DMS 273 (cell line): ENCODE measurements around the gene CYP2F1.
"Not testable (repeated sequence)": the region's sequence is repeated elsewhere in the genome, so short reads cannot be mapped to it uniquely, and the experiment has no call there.

Experiments used
- DNase-seq: peaks from one replicate; lab custom pipeline; 2025; ENCODE audit not compliant: unreplicated experiment; lab: John Stamatoyannopoulos, UW

Gene CYP2F1, protein sequence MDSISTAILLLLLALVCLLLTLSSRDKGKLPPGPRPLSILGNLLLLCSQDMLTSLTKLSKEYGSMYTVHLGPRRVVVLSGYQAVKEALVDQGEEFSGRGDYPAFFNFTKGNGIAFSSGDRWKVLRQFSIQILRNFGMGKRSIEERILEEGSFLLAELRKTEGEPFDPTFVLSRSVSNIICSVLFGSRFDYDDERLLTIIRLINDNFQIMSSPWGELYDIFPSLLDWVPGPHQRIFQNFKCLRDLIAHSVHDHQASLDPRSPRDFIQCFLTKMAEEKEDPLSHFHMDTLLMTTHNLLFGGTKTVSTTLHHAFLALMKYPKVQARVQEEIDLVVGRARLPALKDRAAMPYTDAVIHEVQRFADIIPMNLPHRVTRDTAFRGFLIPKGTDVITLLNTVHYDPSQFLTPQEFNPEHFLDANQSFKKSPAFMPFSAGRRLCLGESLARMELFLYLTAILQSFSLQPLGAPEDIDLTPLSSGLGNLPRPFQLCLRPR

DNA sequence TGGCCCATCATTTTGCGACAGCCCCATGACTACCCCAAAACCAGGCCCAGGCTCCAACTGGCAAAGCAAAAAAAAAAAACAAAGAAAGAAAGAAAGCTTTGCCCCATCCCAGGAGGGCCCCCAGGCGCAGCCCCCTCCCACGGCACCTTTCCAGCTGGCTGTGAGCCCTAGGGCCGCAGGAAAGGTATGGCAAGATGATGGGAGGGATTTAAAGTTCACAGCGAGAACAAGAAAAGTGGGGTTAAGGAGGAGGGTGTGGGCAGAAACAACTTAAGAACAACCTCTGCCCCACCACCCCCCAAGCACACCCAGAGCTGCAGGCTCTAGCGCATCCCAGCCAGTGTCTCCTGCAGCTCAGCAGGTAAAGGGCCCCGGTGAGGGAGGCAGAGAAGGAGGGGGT is at the start of gene CYP2F1:
CYP2F1 (plus strand) TSS at position 301 of the 400 bp plus-strand sequence. CDS start 1,757 bp downstream, outside the sequence.
- no peak for DNase-seq

DNA sequence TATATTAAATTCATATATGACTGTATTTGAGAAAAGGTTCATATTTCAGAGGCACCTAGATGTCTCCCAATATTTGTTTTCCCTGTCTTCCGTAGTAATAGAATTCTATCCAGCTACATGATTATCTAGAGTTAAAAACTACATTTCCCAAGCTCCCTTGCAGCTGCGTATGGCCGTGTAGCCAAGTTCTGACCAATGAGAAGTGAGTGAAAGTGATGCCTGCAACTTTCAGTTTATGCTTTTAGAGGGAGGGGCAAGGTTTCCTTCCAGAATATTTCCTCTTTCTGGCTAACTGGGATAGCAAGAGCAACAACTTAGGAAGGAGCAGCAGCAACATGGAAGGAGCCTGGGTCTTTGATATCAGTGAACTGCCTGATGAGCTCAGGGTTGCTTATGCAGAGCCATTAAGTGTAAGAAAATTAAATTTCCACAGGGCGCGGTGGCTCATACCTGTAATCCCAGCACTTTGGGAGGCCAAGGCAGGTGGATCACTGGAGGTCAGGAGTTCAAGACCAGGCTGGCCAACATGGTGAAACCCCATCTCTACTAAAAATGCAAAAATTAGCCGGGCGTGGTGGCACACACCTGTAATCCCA is 49.2 kb upstream of the CYP2F1 start:
- DNase-seq = peak; percentile 21

DNA sequence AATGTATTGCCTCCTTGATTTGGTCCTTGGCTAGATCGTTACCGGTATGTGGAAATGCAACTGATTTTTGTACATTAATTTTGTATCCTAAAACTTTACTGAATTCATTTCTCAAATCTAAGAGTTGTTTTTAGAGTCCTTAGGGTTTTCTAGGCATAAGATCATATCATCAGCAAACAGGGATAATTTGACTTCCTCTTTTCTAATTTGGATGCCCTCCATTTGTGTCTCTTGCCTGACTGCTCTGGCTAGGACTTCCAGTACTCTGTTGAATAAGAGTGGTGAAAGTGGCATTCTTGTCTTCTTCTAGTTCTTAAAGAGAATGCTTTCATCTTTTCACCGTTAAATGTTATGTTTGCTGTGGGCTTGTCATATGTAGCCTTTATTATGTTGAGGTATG is 37.9 kb upstream of the CYP2F1 start:
- DNase-seq = no peak

DNA sequence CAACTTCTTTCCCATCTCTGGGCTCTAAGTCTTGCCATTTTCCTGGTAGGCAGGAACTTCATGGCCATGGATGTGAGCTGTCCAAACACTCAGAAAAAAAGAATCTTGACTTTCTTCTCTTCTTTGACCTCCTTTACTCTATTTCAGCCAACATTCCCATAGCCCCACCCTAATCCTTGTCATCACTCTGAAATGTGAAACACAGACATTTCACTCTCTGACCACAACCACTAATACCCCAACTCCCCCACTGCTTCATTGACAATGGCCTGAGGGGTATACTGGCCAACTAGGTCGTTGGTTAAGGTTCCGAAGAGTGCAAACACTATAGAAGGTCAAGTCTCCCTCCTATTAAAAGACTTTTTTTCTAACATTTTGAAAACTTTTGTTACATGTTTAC is 30.7 kb upstream of the CYP2F1 start:
- DNase-seq = no peak

DNA sequence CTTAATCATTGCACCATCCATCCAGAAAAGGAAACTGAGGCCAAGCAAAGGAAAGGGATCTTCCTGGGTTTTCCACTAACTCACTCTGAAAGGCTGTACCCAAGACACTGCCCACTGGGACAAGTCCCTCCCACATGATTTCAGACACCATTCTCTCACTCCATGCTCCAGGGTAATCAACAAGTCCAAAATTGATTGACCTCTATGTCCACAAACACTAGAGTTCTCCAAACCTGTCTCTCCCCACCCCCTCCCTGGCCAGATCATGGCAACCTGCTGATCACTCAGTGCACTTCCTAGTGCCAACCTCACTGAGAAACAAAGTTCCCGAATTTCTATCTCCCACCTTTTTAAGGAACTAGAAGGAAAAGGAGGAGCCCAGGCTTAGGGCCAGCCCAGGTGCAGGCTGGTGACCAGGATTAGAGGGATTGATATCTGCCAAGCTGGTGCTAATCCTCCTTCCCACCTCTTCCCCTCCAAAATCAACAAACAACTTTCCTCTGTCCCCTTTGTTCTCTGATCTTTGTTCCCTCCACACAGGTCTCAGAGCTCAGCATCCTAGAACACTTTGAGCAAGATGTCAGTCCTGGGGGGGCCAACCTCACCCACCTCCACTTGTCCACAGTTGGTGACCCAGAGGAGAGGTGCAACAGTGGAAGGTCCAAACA is 28.4 kb upstream of the CYP2F1 start:
- DNase-seq = no peak

DNA sequence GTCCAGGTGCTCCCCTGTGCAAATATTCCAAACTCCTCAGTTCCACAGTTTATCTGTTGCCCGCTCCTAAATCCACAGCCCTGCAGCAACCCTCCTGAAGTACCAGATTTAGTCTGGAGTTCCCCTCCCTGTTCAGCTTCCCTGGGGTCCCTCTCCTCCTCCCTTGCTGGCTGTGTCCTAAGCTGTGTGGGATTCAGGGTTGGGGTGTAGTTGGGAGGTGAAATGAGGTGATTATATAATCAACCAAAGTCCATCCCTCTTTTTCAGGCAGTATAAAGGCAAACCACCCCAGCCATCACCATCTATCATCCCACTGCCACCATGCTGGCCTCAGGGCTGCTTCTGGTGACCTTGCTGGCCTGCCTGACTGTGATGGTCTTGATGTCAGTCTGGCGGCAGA is 26.1 kb upstream of the CYP2F1 start, which contains the start of gene CYP2A13:
CYP2A13 (plus strand) TSS at position 301 of the 400 bp plus-strand sequence; CDS start at position 322, 21 bp downstream.
- DNase-seq = no peak

DNA sequence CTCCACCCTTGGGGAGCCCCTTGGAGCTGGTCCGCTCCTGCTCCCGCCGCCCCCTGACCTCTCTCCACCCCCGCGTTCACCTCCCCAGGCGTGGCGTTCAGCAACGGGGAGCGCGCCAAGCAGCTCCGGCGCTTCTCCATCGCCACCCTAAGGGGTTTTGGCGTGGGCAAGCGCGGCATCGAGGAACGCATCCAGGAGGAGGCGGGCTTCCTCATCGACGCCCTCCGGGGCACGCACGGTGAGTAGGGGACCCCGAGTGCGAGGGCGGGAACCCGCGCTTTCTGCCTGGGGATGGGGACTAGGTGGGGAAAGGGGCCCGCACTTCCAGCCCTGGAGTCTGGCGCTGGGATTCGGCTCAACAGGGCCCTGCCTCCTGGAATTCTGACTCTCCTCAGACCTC is 24.3 kb upstream of the CYP2F1 start:
- no peak for DNase-seq

DNA sequence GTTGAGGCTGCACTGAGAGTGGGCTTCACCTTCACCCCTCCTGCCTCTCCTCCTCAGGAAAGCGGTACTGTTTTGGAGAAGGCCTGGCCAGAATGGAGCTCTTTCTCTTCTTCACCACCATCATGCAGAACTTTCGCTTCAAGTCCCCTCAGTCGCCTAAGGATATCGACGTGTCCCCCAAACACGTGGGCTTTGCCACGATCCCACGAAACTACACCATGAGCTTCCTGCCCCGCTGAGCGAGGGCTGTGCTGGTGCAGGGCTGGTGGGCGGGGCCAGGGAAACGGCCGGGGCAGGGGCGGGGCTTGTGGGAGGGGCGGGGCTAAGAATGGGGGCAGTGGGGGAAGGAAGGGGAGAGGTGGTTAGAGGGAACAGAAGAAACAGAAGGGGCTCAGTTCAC is 18.5 kb upstream of the CYP2F1 start:
- DNase-seq = no peak

DNA sequence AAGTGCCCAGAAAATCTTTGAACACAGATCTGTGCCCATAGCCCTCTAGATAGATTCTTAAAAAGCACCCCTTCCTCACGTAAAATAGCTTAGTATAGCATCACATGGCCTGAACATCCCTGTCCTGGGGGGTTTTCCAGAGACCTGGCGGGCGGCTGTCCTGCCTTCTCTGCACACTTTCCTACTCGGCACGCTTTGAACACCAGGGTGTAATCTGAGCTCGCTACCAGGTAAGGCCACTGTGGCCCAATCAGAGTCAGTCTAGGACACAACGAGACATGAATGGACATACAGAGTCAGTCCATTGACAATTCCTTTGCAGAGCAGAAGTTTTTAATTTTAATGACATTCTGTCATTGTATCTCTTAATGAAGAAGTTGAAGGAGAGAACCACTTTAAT is 17.9 kb upstream of the CYP2F1 start:
- no peak for DNase-seq

DNA sequence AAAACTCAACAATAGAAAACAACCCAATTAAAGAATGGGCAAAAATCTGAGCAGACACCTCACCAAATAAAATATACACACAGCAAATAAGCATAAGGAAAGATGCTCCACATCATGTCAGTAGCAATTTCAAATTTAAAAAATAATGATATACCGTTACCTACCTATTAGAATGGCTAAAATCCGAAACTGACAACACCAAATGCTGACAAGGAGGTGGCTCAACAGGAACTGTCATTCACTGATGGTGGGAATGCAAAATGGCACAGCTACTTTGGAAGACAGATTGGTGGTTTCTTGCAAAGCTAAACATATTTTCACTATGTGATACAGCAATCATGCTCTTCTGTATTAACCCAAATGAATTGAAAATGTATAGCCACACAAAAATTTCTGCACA is 16.9 kb upstream of the CYP2F1 start:
- no peak for DNase-seq

DNA sequence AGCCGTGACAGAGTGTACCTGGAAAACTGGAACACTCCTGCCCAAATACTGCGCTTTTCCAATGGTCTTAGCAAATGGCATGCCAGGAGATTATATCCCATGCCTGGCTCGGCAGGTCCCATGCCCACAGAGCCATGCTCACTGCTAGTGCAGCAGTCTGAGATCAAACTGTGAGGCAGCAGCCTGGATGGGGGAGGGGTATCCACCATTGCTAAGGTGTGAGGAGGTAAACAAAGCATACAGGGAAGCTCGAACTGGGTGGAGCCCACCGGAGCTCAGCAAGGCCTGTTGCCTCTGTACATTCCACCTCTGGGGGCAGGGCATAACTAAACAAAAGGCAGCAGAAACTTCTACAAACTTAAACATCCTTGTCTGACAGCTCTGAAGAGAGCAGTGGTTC is 15.5 kb upstream of the CYP2F1 start:
- no peak for DNase-seq

DNA sequence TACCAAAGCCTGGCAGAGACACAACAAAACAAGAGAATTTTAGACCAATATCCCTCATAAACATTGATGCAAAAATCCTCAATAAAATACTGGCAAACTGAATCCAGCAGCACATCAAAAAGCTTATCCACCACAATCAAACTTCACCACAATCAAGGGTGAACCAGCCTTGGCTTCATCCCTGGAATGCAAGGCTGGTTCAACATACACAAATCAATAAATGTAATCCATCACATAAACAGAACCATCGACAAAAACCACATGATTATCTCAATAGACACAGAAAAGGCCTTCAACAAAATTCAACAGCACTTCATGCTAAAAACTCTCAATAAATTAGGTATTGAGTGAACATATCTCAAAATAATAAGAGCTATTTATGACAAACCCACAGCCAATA is 12.0 kb upstream of the CYP2F1 start:
- DNase-seq = not testable (repeated sequence)

DNA sequence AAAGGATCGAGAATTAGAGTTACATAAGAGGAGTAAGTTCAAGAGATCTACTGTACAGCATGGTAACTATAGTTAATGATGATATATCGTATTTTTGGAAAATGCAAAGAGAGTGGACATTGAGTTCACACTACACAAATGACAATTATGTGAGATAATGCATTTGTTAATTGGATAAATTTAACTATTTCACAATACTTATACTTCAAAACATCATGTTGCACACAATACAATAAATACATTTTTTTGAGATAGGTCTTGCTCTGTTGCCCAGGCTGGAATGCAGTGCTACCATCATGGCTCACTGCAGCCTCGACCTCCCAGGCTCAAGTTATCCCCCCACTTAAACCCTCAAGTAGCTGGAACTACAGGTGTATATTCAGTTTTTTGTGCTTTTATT is 8.1 kb upstream of the CYP2F1 start:
- no peak for DNase-seq

DNA sequence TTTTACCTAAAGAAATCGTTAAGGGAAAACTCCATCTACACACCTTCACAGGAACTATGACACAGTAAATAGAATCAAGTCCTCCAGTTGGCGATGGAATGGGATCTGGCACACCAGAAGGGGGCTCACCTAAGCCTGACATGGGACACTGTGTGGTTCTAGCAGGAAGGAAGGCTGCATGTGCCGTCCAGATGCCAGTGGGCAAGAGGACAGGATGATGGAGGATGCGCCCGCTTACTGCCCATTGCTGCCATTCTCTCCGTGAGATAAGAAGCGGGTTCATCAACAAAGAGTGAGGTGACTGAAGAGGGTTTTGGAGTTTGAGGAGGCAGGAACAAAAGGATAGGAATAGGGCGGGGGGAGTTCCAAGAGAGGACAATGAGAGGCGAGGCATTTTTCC is 2.9 kb upstream of the CYP2F1 start:
- DNase-seq = no peak

DNA sequence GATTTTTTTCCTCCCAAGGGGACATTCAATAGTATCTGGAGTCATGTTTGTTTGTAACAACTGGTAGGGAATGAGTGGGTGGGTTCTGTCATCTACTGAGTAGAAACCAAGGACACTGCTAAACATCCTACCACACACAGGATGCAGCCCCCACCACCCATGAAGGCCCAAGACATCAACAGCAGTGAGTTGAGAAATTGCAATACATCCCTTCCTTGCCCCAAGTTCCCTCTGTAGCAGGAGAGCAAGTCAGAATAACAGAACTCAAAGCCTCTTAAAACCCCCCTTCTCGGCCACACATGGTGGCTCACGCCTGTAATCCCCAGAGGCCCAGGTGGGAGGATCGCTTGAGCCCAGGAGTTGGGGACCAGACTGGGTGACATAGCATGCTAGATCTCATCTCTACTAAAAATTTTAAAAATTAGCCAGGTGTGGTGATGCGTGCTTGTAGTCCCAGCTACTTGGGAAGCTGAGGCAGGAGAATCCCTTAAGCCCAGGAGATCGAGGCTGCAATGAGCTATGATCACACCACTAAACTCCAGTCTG is 2.4 kb upstream of the CYP2F1 start:
- no peak for DNase-seq

DNA sequence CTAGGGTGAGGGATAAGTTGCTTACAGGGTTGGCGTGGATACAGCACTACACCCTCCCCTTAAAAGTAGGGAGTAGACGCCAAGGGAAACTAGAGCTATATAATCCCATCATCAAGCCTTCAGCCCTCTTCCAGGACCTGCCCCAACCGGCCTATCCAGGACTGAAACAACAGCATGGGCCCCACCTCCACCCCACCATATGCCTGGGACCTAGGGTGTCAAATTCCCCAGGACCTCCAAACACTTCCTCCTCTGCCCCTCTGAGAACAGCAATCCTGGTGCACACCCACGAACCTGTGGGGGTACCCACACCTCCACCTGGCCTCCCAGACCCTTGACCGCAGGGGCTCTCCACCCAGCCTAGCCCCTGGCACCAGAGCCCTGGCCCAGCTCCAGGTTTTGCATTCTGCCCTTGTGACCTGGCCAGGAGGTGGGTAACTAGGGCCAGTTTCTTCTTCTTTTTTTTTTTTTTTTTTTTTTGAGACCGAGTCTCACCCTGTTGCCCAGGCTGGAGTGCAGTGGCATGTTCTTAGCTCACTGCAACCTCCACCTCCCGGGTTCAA is 1.4 kb upstream of the CYP2F1 start:
- DNase-seq = no peak

DNA sequence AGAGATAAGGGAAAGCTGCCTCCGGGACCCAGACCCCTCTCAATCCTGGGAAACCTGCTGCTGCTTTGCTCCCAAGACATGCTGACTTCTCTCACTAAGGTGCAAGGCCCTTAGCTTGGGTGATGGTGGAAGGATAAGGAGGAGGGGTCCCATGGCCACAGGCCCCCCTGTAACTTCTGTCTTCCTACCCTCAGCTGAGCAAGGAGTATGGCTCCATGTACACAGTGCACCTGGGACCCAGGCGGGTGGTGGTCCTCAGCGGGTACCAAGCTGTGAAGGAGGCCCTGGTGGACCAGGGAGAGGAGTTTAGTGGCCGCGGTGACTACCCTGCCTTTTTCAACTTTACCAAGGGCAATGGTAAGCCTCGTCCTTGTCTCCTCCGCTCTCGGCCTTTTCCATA is 2.0 kb downstream of the CYP2F1 start:
- DNase-seq = no peak

DNA sequence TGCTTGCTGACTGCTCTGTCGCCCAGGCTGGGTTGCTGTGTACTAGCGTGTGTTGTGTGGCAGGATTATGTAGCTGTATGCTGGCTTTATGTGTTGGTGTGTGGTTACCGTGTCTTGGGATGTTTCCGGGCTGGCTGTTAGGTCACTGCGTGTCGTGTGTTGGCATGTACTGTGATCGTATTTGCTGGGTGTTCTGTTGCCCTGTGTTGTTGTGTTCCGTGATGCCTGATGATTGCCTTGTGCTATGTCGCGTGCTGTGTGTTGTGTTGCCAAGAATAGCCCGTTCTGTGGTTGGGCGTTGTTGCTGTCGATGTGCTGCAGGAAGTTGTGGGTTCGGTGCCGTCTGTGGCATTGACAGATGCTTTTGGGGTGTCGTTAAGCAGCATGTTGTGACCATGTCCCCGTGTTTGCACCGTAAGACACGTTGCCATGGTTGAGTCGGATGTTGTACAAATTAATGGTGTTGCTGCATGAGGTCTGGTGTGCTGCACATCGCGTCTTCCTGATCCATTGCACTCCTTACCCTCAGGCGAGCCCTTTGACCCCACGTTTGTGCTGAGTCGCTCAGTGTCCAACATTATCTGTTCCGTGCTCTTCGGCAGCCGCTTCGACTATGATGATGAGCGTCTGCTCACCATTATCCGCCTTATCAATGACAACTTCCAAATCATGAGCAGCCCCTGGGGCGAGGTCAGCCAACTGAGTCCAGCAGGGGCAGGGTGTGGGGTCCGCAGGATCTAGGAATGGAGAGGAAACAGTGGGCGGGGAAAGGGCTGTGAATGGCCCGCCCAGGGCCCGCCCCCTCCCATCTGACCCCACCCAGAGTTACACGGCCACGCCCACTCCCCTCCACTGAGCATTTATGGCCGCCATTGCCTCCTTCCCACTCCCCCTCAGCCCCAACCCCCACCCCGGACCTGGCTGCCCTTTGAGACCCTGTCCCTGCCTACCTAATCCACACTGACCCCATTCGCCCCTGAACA is 7.0 kb downstream of the CYP2F1 start:
- not testable (repeated sequence) for DNase-seq

DNA sequence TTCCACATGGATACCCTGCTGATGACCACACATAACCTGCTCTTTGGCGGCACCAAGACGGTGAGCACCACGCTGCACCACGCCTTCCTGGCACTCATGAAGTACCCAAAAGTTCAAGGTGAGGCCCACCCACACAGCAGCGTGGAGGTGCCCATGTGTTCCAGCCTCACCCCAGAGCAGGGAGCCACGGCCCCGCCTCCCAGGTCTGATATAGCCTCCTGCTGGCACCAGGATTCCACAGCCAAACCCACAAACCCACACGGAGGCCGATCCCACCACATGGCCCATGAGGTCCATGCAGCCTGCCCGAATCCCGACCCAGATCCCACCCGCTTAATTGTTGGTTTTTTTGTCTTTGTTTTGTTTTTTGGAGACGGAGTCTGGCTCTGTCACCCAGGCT is 8.6 kb downstream of the CYP2F1 start:
- DNase-seq = not testable (repeated sequence)

DNA sequence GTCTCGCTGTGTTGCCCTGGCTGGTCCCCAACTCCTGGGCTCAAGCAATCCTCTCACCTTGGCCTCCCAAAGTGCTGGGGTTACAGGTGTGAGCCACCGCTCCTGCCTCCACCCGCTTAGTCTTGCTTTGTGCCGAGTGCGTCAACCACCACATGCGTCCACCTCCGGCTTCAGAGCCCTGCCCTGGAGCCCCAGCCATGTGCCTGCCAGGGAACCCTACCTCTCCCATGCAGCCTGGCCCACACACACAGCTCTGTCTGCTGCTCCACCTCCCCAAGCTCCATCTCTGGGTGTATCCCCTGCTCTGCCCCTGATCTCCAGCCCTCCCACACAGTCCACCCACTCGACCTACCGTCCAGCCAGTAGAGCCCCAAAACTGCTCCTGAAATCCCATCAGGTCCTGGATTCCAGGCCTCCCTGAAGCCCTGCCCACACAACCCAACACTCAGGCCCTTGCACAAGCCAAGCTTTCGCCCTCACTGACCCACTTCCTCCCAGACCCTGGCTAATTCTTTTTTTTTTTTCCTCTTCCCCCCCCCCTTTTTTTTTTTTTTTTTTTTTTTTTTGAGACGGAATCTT is 9.6 kb downstream of the CYP2F1 start:
- DNase-seq = no peak
